ENCODE results near the gene TMEM184C.
A peak's percentile ranks its signal among the peaks of the same experiment; 100 is the strongest.

TMEM184C gene

DNA sequence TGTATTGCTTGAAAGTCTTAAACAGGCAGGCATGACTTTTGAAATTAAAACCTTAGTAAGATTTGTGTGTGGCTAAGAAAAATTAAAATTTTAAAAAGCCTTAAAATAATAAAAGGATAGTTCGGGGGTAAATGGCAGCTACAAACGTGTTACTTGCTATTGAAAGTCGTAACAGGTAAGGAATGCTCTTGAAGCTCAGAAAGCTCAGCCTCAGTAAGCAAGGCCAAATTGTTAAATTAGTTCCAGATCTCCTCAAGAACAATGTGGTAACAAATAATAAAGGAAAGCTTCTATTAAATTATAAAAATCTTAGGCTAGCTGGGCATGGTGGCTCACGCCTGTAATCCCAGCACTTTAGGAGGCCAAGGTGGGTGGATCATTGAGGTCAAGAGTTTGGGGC lies 41.3 kb downstream of the TMEM184C start:
- no peak for DNase-seq

- DNase-seq, result no peak
These were observed 56.9 kb downstream of the TMEM184C start for GRCh38 chr4:147674073-147674472.

DNA sequence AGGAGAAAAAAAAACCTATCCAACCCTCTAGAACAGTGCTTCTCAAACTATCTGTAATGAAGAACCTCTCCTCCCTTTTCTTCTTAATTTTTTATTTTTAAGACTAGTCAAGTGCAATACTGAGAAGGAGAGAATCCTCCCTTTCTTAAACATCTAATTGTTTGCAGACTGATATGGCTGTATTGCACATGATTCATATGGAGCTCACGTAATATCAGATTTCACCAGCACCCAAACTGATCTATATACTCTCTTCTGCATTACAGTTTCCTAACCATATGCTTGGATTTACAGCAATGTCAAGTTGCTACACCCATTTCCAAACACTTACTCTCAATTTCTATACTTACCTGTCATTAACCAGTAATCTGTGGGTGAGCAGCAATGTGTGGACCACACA lies 57.3 kb downstream of the TMEM184C start:
- no peak for DNase-seq

- no peak for DNase-seq
These were observed 60.9 kb downstream of the TMEM184C start for GRCh38 chr4:147678106-147678505.

DNA sequence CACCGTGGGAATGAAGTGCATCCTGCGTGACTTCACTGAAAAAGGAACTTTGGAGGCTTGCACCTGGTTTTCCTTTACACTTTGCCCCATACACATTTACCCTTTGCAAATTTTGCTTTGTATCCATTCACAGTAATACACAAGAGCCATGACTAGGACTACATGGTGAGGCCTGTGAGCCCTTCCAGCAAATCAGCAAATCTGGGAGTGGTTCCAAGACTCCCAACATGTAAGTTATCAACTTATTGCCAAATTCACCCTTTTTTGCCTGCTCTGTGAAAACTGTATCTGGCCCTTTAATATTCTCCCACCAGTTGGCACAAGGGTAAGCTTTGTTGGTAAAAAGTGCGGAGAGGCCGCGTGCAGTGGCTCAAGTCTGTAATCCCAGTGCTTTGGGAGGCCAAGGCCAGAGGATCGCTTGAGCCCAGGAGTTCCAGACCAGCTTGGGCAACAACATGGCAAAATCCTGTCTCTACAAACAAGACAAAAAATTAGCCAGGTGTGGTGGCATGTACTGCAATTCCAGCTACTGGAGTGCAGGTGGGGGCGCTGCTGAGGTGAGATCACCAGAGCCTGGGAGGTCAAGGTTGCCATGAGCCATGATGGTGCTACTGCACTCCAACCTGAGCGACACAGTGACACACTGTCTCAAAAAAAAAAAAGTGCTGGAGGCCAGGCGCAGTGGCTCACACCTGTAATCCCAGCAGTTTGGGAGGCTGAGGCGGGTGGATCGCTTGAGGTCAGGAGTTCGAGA lies 61.8 kb downstream of the TMEM184C start:
- DNase-seq, result no peak

DNA sequence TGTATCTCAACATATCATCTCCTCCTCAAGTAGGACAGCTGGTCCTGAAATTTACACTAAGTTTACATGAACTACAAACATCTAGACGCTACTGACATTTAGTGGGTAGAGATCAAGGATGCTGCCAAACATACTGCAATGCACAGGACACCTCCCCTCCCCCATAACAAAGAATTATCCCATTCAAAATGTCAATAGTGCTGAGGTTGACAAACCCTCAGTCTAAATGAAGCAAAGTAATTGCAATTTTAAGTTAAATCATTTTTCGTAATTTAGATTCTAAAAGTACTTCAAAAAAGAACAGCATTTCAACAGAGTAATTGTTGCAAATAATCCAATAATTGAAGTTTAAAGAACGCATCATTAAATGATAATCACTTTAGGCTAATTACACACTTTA lies 65.6 kb downstream of the TMEM184C start:
- no peak for DNase-seq

DNA sequence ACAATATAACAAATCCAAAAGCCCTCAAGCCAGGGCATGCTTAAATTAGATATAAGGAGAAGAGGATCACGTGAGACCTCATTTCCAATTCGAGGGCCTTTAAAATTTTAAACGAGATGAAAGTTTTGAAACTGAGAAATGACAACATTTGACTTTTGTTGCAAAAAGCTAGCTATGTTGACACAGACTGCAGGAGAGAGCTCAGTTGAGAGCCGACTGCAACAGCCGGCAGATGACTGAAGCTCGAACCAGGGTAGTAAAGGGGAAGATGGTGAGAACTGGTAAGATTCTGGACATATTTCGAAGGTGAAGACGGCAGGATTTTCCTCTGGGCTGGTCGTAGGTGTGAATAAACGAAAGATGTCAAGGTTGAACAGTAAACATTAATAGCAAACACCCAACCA lies 66.0 kb downstream of the TMEM184C start:
- peak; percentile 82 to 91 for DNase-seq

DNA sequence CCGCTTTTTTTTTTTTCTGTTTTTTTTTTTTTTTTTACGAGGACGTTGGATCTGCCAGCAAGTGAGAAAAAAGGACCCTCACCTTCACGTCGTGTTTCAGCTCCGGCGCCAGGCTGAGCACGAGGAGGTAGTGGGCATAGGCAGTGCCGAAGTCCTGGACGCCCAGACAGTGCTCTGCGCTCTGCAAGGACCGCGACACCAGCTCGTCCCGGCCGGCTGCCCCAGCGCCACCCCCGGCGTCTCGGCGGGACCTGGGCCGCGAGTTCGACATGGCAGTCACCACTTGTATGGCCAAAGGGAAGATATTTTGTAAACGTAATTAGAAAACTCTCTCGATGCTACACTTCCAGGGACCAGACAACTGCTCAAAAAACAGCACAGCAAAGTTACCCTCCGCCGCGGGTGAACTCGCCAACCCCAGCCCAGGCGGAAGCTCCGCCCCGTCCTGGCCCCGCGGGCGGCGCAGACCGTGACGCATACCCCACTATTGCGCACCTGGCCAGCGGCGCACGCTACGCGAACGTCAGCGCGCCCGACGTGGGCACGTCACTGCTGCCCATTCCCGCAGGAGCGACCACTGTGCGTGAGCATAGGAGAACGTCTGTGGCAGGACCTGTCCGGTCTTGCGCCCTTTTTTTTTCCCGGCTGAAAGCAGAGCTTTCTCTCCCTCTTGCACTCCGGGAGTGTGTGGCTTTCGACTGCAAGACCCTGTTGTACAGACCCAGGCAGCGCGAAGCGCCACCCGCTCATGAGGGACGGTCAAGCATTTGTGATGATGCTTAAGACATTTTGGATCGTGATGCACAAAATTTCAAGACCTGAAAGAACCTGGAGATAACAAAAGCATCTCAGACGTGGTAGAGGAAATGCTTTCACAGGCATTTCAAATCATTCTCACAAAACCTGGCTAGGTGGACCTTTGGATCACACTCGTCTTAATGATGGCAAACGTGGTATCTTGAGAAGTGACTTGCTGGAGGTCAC lies 66.8 kb downstream of the TMEM184C start, which contains the start of gene PRMT9:
Gene PRMT9 (minus strand): TSS at position 447 of the 984 bp plus-strand sequence. CDS start 176 bp downstream, at position 271.
- peak; percentile 89 to 92 for DNase-seq

DNA sequence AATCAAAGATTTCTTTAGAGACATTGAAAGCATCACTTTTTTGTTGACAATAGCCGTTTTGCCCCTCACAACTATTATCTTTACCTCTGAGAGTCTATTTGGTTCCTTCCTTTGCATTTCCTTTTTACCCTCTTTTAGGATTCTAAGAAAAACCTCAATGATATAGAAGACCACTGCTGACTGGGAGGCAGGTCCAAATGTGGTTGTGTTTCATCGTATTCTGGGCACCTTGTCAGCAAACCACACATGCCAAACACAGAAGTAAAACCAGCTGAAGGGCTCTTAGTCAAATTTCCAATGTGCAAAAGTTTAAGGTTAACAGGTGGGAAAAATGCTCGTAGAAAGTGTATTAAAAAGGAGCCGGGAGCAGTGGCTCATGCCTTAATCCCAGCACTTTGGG lies 71.9 kb downstream of the TMEM184C start:
- DNase-seq, result no peak

- DNase-seq, result no peak
These were observed 74.6 kb downstream of the TMEM184C start for GRCh38 chr4:147691820-147692219.

DNA sequence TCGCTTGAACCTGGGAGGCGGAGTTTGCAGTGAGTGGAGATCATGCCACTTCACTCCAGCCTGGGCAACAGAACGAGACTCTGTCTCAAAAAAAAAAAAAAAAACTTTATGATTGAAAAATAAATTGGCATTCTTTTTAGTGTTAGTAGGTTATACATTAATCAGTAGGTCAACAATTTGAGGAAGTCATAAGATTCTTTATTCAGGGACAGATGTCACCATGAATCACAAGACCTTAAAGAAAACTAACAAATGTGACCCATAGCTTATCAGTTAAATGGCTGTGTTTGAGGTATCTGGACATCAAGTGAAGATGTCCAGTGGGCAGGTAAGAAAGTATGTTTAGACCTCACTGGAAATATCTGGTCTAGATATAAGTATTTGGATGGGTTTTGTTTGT lies 76.0 kb downstream of the TMEM184C start:
- no peak for DNase-seq

GRCh38 chr4:147696866-147697265 lies 79.7 kb downstream of the TMEM184C start:
- no peak for DNase-seq

- DNase-seq, result no peak
These were observed 87.6 kb downstream of the TMEM184C start for GRCh38 chr4:147704846-147705245.

DNA sequence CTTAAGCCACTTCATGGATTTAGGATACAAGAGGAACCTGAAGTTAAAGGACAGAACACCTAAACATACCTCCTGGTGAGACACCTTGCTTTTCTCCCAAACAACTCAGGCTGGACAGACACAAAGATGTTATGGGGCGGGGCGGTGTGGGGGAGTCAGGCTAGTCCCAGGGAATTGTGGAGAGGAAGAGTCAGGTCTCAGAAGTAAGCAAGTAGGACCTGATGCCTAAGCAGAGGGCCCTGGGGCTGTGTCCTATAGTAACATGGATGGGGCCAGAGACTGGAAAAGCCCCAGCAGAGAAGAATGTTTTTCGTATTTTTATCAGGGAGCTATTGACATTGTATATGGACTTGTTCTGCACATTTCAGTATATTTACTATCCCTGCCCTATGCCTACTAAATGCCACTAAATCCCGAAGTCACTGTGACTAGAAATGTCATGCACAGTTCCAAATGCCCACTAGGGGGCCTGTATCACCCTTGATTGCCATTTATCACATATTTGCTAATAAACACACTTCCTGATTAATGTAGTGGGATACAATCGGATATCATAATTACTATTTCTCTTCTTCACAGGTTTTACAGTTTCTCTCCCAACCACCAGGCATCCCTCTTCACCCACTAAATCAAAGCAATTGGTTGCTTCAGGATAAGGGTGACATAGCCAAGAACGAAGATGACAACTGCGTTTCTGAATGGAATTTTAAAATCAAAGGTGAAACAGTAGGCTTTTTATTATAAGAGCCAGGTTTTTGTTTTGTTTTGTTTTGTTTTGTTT lies 90.9 kb downstream of the TMEM184C start:
- DNase-seq, result peak; percentile 72 to 78

GRCh38 chr4:147709999-147710398 lies 92.8 kb downstream of the TMEM184C start:
- no peak for DNase-seq

GRCh38 chr4:147714575-147715401 lies 97.6 kb downstream of the TMEM184C start:
- no peak for DNase-seq

DNA sequence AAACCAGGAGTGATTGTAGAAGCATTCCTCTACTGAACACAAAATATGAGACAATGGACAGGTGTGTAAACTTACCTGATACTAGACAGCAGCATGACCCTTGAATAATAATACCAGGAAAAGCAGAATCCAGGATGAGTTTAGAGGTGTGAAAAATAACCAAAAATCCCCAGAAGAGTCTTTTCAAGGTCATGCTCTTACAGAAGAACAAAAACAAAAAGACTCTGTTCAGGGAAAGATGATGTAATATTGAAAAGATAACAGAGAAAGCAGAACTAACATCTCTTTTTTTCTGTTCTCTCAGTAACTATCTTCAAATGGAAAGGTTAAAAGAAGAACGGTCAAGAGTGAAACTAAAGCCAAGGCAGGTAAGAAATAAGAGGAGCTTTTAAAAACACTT lies 100.7 kb downstream of the TMEM184C start:
- DNase-seq, result no peak

All from inflammatory macrophage (primary cell).